OCI-LY3 (cell line): Measurements from ENCODE around the gene SMIM41.

ENCODE experiments used
- EZH2phosphoT487 ChIP-seq: fragments of 200-600 bp; shearing (Covaris generic); IDR thresholded peaks from 2 replicates; pipeline ENCODE4 v1.6.1; 2018; ENCODE audit warnings: antibody characterized with exemption, mixed run types, low read depth
- TF ChIP-seq, protein P1 (sequence below): fragments of 200-600, 300-600 bp; sonication (generic); IDR thresholded peaks from 2 replicates; pipeline ENCODE4 v1.5.1; 2014; ENCODE audit warnings: antibody characterized with exemption, low read length, low read depth

DNA sequence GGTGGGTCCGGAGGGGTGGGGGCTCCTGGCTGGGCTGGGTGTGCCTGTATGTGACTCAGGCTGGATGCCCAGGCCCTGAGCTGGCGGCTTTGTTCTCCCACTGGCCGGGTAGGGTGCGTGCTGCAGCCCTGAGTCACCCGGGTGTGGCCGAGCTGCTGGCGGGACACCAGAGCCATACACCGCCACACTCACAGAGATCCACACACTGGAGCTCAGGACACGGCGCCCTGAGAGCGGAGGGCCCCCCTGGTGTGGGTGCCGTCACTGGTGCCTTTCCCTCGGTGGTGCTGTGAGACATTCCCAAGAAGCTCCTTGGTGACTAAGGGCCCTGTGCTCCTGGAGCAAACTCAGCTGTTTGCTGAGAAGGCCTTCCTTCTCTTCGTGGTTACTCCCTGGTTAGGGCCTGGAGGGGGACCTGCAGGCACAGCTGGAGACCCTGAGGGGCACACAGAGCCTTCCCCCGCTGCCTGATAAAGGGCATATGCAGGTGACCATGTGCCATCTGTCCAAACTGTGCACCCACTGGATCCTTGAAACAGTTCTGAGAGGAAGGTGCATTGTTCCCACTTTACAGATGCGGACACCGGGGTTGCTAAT lies 68.0 kb downstream of the SMIM41 start:
- TF ChIP-seq, protein P1, sequence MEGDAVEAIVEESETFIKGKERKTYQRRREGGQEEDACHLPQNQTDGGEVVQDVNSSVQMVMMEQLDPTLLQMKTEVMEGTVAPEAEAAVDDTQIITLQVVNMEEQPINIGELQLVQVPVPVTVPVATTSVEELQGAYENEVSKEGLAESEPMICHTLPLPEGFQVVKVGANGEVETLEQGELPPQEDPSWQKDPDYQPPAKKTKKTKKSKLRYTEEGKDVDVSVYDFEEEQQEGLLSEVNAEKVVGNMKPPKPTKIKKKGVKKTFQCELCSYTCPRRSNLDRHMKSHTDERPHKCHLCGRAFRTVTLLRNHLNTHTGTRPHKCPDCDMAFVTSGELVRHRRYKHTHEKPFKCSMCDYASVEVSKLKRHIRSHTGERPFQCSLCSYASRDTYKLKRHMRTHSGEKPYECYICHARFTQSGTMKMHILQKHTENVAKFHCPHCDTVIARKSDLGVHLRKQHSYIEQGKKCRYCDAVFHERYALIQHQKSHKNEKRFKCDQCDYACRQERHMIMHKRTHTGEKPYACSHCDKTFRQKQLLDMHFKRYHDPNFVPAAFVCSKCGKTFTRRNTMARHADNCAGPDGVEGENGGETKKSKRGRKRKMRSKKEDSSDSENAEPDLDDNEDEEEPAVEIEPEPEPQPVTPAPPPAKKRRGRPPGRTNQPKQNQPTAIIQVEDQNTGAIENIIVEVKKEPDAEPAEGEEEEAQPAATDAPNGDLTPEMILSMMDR: no peak
- no peak for TF ChIP-seq EZH2phosphoT487
